H9 (cell line): ENCODE results near the gene ISYNA1. TPM values are rescaled to one million over a fixed set of nuclear protein-coding genes. Genes with fewer than 3 reads are reported as not detected.

ENCODE experiments used
- DNase-seq: peaks from one replicate; pipeline ENCODE4 v3.0.0-alpha.2; 2017
- H2AFZ ChIP-seq: one replicate; pipeline ENCODE4 v1.6.1; 2013; ENCODE audit warnings: mild to moderate bottlenecking, low read length, control low read depth, moderate library complexity
- H2AK5ac ChIP-seq: 2 replicates; pipeline ENCODE4 v1.6.1; 2013; ENCODE audit warnings: low read length, control low read depth, mixed read lengths; ENCODE audit not compliant: insufficient read length
- H2BK120ac ChIP-seq: one replicate; pipeline ENCODE4 v1.6.1; 2013; ENCODE audit warnings: low read depth, mild to moderate bottlenecking, low read length, control low read depth, inconsistent platforms; ENCODE audit not compliant: poor library complexity, severe bottlenecking
- H2BK12ac ChIP-seq: 2 replicates; pipeline ENCODE4 v1.6.1; 2013; ENCODE audit warnings: low read length, control low read depth, mixed read lengths, low read depth; ENCODE audit not compliant: insufficient read length
- H2BK15ac ChIP-seq: 2 replicates; pipeline ENCODE4 v1.6.1; 2013; ENCODE audit warnings: low read depth, low read length, control low read depth
- H2BK20ac ChIP-seq: one replicate; pipeline ENCODE4 v1.6.1; 2013; ENCODE audit warnings: low read depth, mild to moderate bottlenecking, low read length, control low read depth, inconsistent platforms; ENCODE audit not compliant: poor library complexity, severe bottlenecking
- H2BK5ac ChIP-seq: 2 replicates; pipeline ENCODE4 v1.6.1; 2013; ENCODE audit warnings: low read length, control low read depth, mixed read lengths; ENCODE audit not compliant: insufficient read length
- H3K14ac ChIP-seq: 2 replicates; pipeline ENCODE4 v1.6.1; 2013; ENCODE audit warnings: low read length, control low read depth; ENCODE audit not compliant: insufficient read depth
- H3K18ac ChIP-seq: 2 replicates; pipeline ENCODE4 v1.6.1; 2013; ENCODE audit warnings: low read depth, mild to moderate bottlenecking, mixed read lengths, low read length, control low read depth; ENCODE audit not compliant: insufficient read length
- H3K23ac ChIP-seq: 2 replicates; pipeline ENCODE4 v1.6.1; 2013; ENCODE audit warnings: low read length, control low read depth, mixed read lengths, low read depth; ENCODE audit not compliant: insufficient read length
- H3K23me2 ChIP-seq: 2 replicates; pipeline ENCODE4 v1.6.1; 2013; ENCODE audit warnings: low read depth, mild to moderate bottlenecking, mixed read lengths, low read length, control low read depth; ENCODE audit not compliant: insufficient read length, poor library complexity, severe bottlenecking
- H3K27ac ChIP-seq: 2 replicates; pipeline ENCODE4 v1.5.1; 2013; ENCODE audit warnings: low read length, control low read depth, mixed read lengths, low read depth; ENCODE audit not compliant: insufficient read length
- H3K27me3 ChIP-seq: 2 replicates; pipeline ENCODE4 v1.6.1; 2013; ENCODE audit warnings: low read length, control low read depth, inconsistent platforms; ENCODE audit not compliant: insufficient read depth
- H3K4ac ChIP-seq: 2 replicates; pipeline ENCODE4 v1.6.1; 2013; ENCODE audit warnings: low read depth, mild to moderate bottlenecking, control low read depth, inconsistent platforms, low read length, moderate library complexity
- H3K4me1 ChIP-seq: 2 replicates; pipeline ENCODE4 v1.6.1; 2013; ENCODE audit warnings: low read length, control low read depth, inconsistent platforms; ENCODE audit not compliant: insufficient read depth
- H3K4me2 ChIP-seq: 2 replicates; pipeline ENCODE4 v1.6.1; 2013; ENCODE audit warnings: low read length, control low read depth, mixed read lengths; ENCODE audit not compliant: insufficient read length, insufficient read depth
- H3K56ac ChIP-seq: 2 replicates; pipeline ENCODE4 v1.6.1; 2013; ENCODE audit warnings: low read depth, mild to moderate bottlenecking, mixed read lengths, low read length, control low read depth; ENCODE audit not compliant: insufficient read length
- H3K79me1 ChIP-seq: 2 replicates; pipeline ENCODE4 v1.6.1; 2013; ENCODE audit warnings: low read depth, mild to moderate bottlenecking, moderate library complexity, low read length, control low read depth, inconsistent platforms; ENCODE audit not compliant: insufficient read depth, poor library complexity, severe bottlenecking
- H3K79me2 ChIP-seq: 2 replicates; pipeline ENCODE4 v1.6.1; 2013; ENCODE audit warnings: low read length, control low read depth, inconsistent platforms; ENCODE audit not compliant: insufficient read depth
- H3K9ac ChIP-seq: 2 replicates; pipeline ENCODE4 v1.6.1; 2013; ENCODE audit warnings: low read length, control low read depth, mixed read lengths; ENCODE audit not compliant: insufficient read length; ENCODE audit errors: extremely low read depth
- H3K9me3 ChIP-seq: one replicate; pipeline ENCODE4 v1.6.1; 2013; ENCODE audit warnings: low read depth, low read length, inconsistent platforms; ENCODE audit not compliant: control insufficient read depth
- H3T11ph ChIP-seq: one replicate; pipeline ENCODE4 v1.6.1; 2013; ENCODE audit warnings: mild to moderate bottlenecking, low read length, control low read depth, inconsistent platforms
- H4K20me1 ChIP-seq: one replicate; pipeline ENCODE4 v1.6.1; 2013; ENCODE audit not compliant: control insufficient read depth, insufficient read length, insufficient read depth
- H4K5ac ChIP-seq: 2 replicates; pipeline ENCODE4 v1.6.1; 2013; ENCODE audit warnings: low read depth, mild to moderate bottlenecking, mixed read lengths, low read length, control low read depth; ENCODE audit not compliant: insufficient read length
- H4K8ac ChIP-seq: replicated peaks from 2 replicates; pipeline ENCODE4 v1.6.1; 2013; ENCODE audit warnings: low read length, control low read depth, mixed read lengths, low read depth; ENCODE audit not compliant: insufficient read length
- H4K91ac ChIP-seq: 2 replicates; pipeline ENCODE4 v1.6.1; 2013; ENCODE audit warnings: low read depth, mild to moderate bottlenecking, moderate library complexity, mixed read lengths, low read length, control low read depth; ENCODE audit not compliant: insufficient read length
- H3K27ac Mint-ChIP-seq, 3 experiments: 2 replicates in 2 of 3; 3 replicates in 1 of 3; pipeline ENCODE4 v1.8.0; 2020 to 2021; ENCODE audit warnings: mixed read lengths in 3 of 3, mild to moderate bottlenecking in 1 of 3, moderate library complexity in 1 of 3
- H3K27me3 Mint-ChIP-seq: 2 replicates; pipeline ENCODE4 v1.8.0; 2021; ENCODE audit warnings: low read depth, mild to moderate bottlenecking, moderate library complexity, mixed read lengths
- H3K36me3 Mint-ChIP-seq, 3 experiments: 2 replicates in 2 of 3; 3 replicates in 1 of 3; pipeline ENCODE4 v1.8.0; 2020 to 2021; ENCODE audit warnings: low read depth in 3 of 3, mixed read lengths in 3 of 3; ENCODE audit not compliant: insufficient read depth in 1 of 3
- H3K4me1 Mint-ChIP-seq, 2 experiments: 2 replicates each; pipeline ENCODE4 v1.8.0; 2020; ENCODE audit warnings: mixed read lengths in 2 of 2
- H3K4me3 Mint-ChIP-seq, 2 experiments: 2 replicates in 1 of 2; 3 replicates in 1 of 2; pipeline ENCODE4 v1.8.0; 2020 to 2021; ENCODE audit warnings: mild to moderate bottlenecking in 2 of 2, mixed read lengths in 2 of 2, moderate library complexity in 1 of 2
- H3K9me3 Mint-ChIP-seq, 2 experiments: 2 replicates in 1 of 2; 3 replicates in 1 of 2; pipeline ENCODE4 v1.8.0; 2020; ENCODE audit warnings: mild to moderate bottlenecking in 2 of 2, mixed read lengths in 2 of 2, moderate library complexity in 1 of 2
- whole genome bisulfite sequencing: extraction: QIAGEN DNeasy Blood & Tissue Kit; methylation state at CpG from one replicate; pipeline ENCODE4 v1.1.7; 2013; ENCODE audit warnings: missing lambda C conversion rate, low lambda C conversion rate, mixed read lengths; ENCODE audit not compliant: insufficient read length; ENCODE audit errors: extremely low coverage; 5-methylcytosine and 5-hydroxymethylcytosine counted together
- total RNA-seq: library from RNA; stranded (reverse); gene quantifications from 2 replicates; pipeline ENCODE4 v1.2.1, GENCODE V29; 2021
- TF ChIP-seq, protein P1 (sequence below): fragments of 200-600 bp; sonication (generic); conservative IDR thresholded peaks from 3 replicates; pipeline ENCODE4 v1.8.0; 2021; ENCODE audit warnings: antibody characterized with exemption, mild to moderate bottlenecking

Gene ISYNA1
- total RNA-seq, 1 experiment from 2014 or later, result 241 TPM

DNA sequence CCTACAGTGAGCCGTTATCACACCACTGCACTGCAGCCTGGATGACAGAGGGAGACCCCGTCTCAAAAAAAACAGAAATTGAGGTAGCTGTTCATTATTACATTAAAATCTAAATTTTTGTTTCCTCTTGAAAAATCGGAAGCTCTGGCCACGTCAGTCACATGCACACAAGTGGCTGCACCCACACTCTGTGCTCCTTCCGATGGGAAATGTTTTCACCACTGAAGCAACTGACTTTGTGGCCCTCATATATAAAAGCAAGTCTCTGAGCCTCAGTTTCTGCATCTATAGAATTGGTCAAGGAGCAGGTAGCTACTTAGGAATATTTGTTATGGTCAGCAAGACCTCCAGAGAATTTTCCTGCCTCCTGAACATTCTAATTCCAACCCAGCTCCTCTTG is 45.0 kb downstream of the ISYNA1 start:
- Histone ChIP-seq H3K4me2 (no peak overlapping the region), H2AFZ (no peak overlapping the region), H2BK5ac (no peak overlapping the region), H3K9ac (no peak overlapping the region), H3K18ac (no peak overlapping the region), H2BK20ac (no peak overlapping the region), H3K27ac (no peak overlapping the region), H4K91ac (no peak overlapping the region), H4K8ac (no peak overlapping the region), H4K5ac (no peak overlapping the region), H3K14ac (no peak overlapping the region), H3K27me3 (no peaks in the 10 kb centered on the region), H3K79me1 (no peaks in the 10 kb centered on the region), H3K4me1 (no peaks in the 10 kb centered on the region), H3K56ac (no peak overlapping the region), H3T11ph (no peak overlapping the region), H3K23ac (no peak overlapping the region), H3K23me2 (no peaks in the 10 kb centered on the region), H2AK5ac (no peak overlapping the region), H2BK12ac (no peak overlapping the region), H3K9me3 (no peaks in the 10 kb centered on the region), H2BK120ac (no peak overlapping the region), H4K20me1 (no peaks in the 10 kb centered on the region), H3K79me2 (no peaks in the 10 kb centered on the region), H3K4ac (no peak overlapping the region), H2BK15ac (no peak overlapping the region)
- Mint-ChIP-seq H3K27ac (no peak overlapping the region), H3K9me3 (no peaks in the 10 kb centered on the region), H3K36me3 (peaks cover 0 to 5% (median 5%) of the 10 kb centered on the region in 3 experiments; a peak in 1 of 7 replicates), H3K27me3 (peaks cover 32% of the 10 kb centered on the region), H3K4me1 (peaks cover 2 to 8% of the 10 kb centered on the region in 2 experiments; a peak in 1 of 4 replicates), H3K4me3 (no peak overlapping the region)
- TF ChIP-seq, protein P1, sequence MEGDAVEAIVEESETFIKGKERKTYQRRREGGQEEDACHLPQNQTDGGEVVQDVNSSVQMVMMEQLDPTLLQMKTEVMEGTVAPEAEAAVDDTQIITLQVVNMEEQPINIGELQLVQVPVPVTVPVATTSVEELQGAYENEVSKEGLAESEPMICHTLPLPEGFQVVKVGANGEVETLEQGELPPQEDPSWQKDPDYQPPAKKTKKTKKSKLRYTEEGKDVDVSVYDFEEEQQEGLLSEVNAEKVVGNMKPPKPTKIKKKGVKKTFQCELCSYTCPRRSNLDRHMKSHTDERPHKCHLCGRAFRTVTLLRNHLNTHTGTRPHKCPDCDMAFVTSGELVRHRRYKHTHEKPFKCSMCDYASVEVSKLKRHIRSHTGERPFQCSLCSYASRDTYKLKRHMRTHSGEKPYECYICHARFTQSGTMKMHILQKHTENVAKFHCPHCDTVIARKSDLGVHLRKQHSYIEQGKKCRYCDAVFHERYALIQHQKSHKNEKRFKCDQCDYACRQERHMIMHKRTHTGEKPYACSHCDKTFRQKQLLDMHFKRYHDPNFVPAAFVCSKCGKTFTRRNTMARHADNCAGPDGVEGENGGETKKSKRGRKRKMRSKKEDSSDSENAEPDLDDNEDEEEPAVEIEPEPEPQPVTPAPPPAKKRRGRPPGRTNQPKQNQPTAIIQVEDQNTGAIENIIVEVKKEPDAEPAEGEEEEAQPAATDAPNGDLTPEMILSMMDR, result no peak
- WGBS, result no CpG with 5 or more reads among the region's 5 CpGs
- no peak for DNase-seq
